Endothelial cell of hepatic sinusoid (primary cell): Measurements from ENCODE around the gene PRRX2.

Source experiments
- in situ Hi-C: cut with HindIII; loops from 2 replicates; pipeline ENCODE4 v1.10.0; 2017; ENCODE audit warnings: low sequenced_read_pairs

Gene PRRX2

GRCh38 chr9:129665389-129665775 lies at the start of gene PRRX2:
Gene PRRX2 (plus strand): TSS chr9:129665647. CDS start chr9:129665868, 221 bp downstream.
- in situ Hi-C loops: no loop called here

GRCh38 chr9:129617167-129617566 lies 48.3 kb upstream of the PRRX2 start:
- in situ Hi-C loops: no loop called here

GRCh38 chr9:129619787-129620668 lies 45.4 kb upstream of the PRRX2 start:
- in situ Hi-C loops: loop anchor here (10.0 kb wide), 1 partner anchor 245 kb away; no protein-coding TSS in a partner anchor

- in situ Hi-C loops: loop anchor here (10.0 kb wide), 1 partner anchor 246 kb away; no protein-coding TSS in a partner anchor
Measured at GRCh38 chr9:129620669-129621295, 44.7 kb upstream of the PRRX2 start, which contains the start of gene C9orf50. Gene C9orf50 (minus strand): TSS chr9:129621101. CDS start chr9:129620574, 527 bp downstream.

GRCh38 chr9:129623331-129623730 lies 42.1 kb upstream of the PRRX2 start:
- in situ Hi-C loops: loop anchor here (10.0 kb wide), 1 partner anchor 249 kb away; no protein-coding TSS in a partner anchor

GRCh38 chr9:129624168-129624759 lies 41.2 kb upstream of the PRRX2 start:
- in situ Hi-C loops: loop anchor here (10.0 kb wide), 1 partner anchor 249 kb away; no protein-coding TSS in a partner anchor

- in situ Hi-C loops: loop anchor here (10.0 kb wide), 1 partner anchor 250 kb away; no protein-coding TSS in a partner anchor
Measured at GRCh38 chr9:129624947-129625346, 40.5 kb upstream of the PRRX2 start.

- in situ Hi-C loops: loop anchor here (10.0 kb wide), 1 partner anchor 251 kb away; no protein-coding TSS in a partner anchor
Measured at GRCh38 chr9:129626079-129626624, 39.3 kb upstream of the PRRX2 start, which contains the start of gene NTMT1. Gene NTMT1 (plus strand): TSS chr9:129626163. CDS start chr9:129632704, 6,541 bp downstream.

GRCh38 chr9:129626625-129627284 lies 38.7 kb upstream of the PRRX2 start:
- in situ Hi-C loops: loop anchor here (10.0 kb wide), 1 partner anchor 252 kb away; no protein-coding TSS in a partner anchor

- in situ Hi-C loops: loop anchor here (10.0 kb wide), 1 partner anchor 253 kb away; no protein-coding TSS in a partner anchor
Measured at GRCh38 chr9:129627556-129628440, 37.6 kb upstream of the PRRX2 start.

GRCh38 chr9:129628709-129629108 lies 36.7 kb upstream of the PRRX2 start:
- in situ Hi-C loops: loop anchor here (10.0 kb wide), 1 partner anchor 254 kb away; no protein-coding TSS in a partner anchor

- in situ Hi-C loops: loop anchor here (10.0 kb wide), 1 partner anchor 255 kb away; no protein-coding TSS in a partner anchor
Measured at GRCh38 chr9:129629251-129629820, 36.1 kb upstream of the PRRX2 start.

GRCh38 chr9:129630967-129631673 lies 34.3 kb upstream of the PRRX2 start:
- in situ Hi-C loops: loop anchor here (5.0 kb wide), 6 partner anchors 46 to 499 kb away; no protein-coding TSS in a partner anchor

- in situ Hi-C loops: loop anchor here (5.0 kb wide), 6 partner anchors 46 to 499 kb away; no protein-coding TSS in a partner anchor
Measured at GRCh38 chr9:129631674-129632129, 33.7 kb upstream of the PRRX2 start.

GRCh38 chr9:129632460-129632859 lies 33.0 kb upstream of the PRRX2 start:
- in situ Hi-C loops: loop anchor here (5.0 kb wide), 6 partner anchors 45 to 500 kb away; no protein-coding TSS in a partner anchor

- in situ Hi-C loops: loop anchor here (5.0 kb wide), 6 partner anchors 44 to 501 kb away; no protein-coding TSS in a partner anchor
Measured at GRCh38 chr9:129633207-129633606, 32.2 kb upstream of the PRRX2 start.

GRCh38 chr9:129633848-129634247 lies 31.6 kb upstream of the PRRX2 start:
- in situ Hi-C loops: loop anchor here (5.0 kb wide), 6 partner anchors 43 to 502 kb away; no protein-coding TSS in a partner anchor
